HG03095 (cell line): ENCODE data around the gene WDR11.

Source experiments
- ATAC-seq: cut with Tn5 transposase; IDR thresholded peaks from one replicate; pipeline ENCODE4 v1.9.1; 2021; ENCODE audit warnings: moderate library complexity; ENCODE audit not compliant: unreplicated experiment

Gene WDR11

GRCh38 chr10:120850911-120851865, at the start of gene WDR11:
TSS of gene WDR11 (plus strand) at chr10:120851362. CDS start at chr10:120851421, 59 bp downstream.
- peak; percentile 97 for ATAC-seq

- ATAC-seq, result no peak
Observed at GRCh38 chr10:120802935-120803334, 48.2 kb upstream of the WDR11 start.

- ATAC-seq, result no peak
Observed at GRCh38 chr10:120803972-120804371, 47.2 kb upstream of the WDR11 start.

GRCh38 chr10:120805014-120805812, 45.9 kb upstream of the WDR11 start:
- no peak for ATAC-seq

- no peak for ATAC-seq
Observed at GRCh38 chr10:120806081-120806480, 45.1 kb upstream of the WDR11 start.

GRCh38 chr10:120810298-120810697, 40.9 kb upstream of the WDR11 start:
- ATAC-seq, result no peak

GRCh38 chr10:120813085-120813484, 38.1 kb upstream of the WDR11 start:
- ATAC-seq, result no peak

- ATAC-seq, result no peak
Observed at GRCh38 chr10:120818301-120818700, 32.9 kb upstream of the WDR11 start.

- ATAC-seq, result no peak
Observed at GRCh38 chr10:120819366-120819765, 31.8 kb upstream of the WDR11 start.

- no peak for ATAC-seq
Observed at GRCh38 chr10:120823266-120823665, 27.9 kb upstream of the WDR11 start.

- no peak for ATAC-seq
Observed at GRCh38 chr10:120824881-120825309, 26.3 kb upstream of the WDR11 start.

GRCh38 chr10:120825878-120826769, 25.0 kb upstream of the WDR11 start:
- ATAC-seq, result no peak

- ATAC-seq, result peak; percentile 88
Observed at GRCh38 chr10:120827251-120827875, 23.8 kb upstream of the WDR11 start.

GRCh38 chr10:120828763-120829319, 22.3 kb upstream of the WDR11 start:
- ATAC-seq, result no peak

- ATAC-seq, result no peak
Observed at GRCh38 chr10:120832106-120832505, 19.1 kb upstream of the WDR11 start.

GRCh38 chr10:120833222-120833928, 17.8 kb upstream of the WDR11 start:
- ATAC-seq, result no peak

- no peak for ATAC-seq
Observed at GRCh38 chr10:120835603-120836002, 15.6 kb upstream of the WDR11 start.

- no peak for ATAC-seq
Observed at GRCh38 chr10:120838941-120839340, 12.2 kb upstream of the WDR11 start.

- ATAC-seq, result no peak
Observed at GRCh38 chr10:120841522-120842189, 9.5 kb upstream of the WDR11 start.
